Activated CD8-positive, alpha-beta memory T cell treated with anti-CD3 and anti-CD28 coated beads for 4 hours (primary cell): ENCODE data around the gene ANXA11.
"Not testable (repeated sequence)": the region's sequence is repeated elsewhere in the genome, so short reads cannot be mapped to it uniquely, and the experiment has no call there.

ENCODE experiments used
- DNase-seq, 2 donors: peaks; one replicate each; pipeline ENCODE4 v3.0.0-alpha.2; 2020; ENCODE audit warnings: low read depth in 2 of 2

The ANXA11 gene

GRCh38 chr10:80146918-80147317 is 58.4 kb downstream of the ANXA11 start:
- no peak for DNase-seq

- DNase-seq = not testable (repeated sequence)
Measured at GRCh38 chr10:80145406-80146308, 59.7 kb downstream of the ANXA11 start.

DNA sequence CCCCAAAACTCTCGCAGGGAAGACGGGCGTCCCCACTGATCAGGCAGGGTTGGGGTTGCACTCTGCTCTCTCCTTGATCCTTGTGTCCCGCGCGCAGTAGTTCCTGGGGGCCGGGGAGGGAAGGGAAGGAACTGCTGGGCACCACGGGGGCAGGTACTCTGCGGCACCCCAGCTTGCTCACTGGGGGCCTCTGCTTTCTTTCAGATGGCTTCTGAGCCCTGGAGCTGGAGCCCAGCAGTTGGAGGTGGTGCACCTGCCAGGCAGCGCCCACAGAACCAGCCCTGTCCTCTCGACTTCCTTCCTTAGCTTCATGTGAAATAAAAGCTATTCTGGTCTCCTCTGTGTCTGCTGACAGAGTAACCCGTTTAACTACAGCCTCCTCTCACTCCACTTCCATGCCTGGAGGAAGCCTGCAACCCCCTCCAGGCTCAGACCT is 60.6 kb downstream of the ANXA11 start:
- DNase-seq = no peak

GRCh38 chr10:80144067-80144695 is 61.2 kb downstream of the ANXA11 start:
- no peak for DNase-seq

- no peak for DNase-seq
Measured at GRCh38 chr10:80141696-80142460, 63.5 kb downstream of the ANXA11 start.

DNA sequence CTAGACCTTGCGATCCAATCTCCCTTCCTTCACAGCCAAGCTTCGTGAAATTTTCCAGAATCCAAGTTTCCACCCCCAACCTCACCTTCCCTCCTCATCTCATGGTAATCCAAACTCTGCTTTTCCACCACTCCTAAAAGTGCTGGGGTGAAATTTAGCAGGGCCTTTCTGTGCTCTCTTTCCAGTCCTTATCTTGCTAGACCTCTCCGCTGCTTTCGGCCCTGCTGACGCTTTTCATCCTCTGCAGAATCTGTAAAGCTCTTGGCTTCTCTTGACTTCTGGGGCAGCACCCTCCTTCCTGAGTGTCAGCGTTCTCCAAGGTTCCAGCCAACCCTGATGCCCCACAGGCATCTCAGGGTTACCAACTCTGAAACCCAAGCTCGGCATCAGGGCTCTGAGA is 65.1 kb downstream of the ANXA11 start:
- no peak for DNase-seq

GRCh38 chr10:80139265-80139664 is 66.1 kb downstream of the ANXA11 start:
- DNase-seq = no peak

- DNase-seq = no peak
Measured at GRCh38 chr10:80137920-80138319, 67.4 kb downstream of the ANXA11 start.

- no peak for DNase-seq
Measured at GRCh38 chr10:80137031-80137862, 68.1 kb downstream of the ANXA11 start.

GRCh38 chr10:80136134-80136571 is 69.2 kb downstream of the ANXA11 start:
- DNase-seq = no peak

DNA sequence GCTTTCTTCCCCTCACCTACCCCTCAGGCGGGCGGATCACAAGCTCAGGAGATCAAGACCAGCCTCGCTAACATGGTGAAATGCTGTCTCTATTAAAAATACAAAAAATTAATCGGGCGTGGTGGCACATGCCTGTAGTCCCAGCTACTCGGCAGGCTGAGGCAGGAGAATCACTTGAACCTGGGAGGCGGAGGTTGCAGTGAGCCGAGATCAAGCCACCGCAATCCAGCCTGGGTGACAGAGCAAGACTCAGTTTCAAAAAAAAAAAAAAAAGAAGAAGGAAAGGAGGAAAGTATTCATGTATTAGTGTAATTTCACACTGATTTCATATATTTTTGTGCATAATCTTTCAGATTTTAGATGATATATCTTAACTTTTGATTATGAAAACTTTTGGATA is 71.7 kb downstream of the ANXA11 start:
- DNase-seq = not testable (repeated sequence)

DNA sequence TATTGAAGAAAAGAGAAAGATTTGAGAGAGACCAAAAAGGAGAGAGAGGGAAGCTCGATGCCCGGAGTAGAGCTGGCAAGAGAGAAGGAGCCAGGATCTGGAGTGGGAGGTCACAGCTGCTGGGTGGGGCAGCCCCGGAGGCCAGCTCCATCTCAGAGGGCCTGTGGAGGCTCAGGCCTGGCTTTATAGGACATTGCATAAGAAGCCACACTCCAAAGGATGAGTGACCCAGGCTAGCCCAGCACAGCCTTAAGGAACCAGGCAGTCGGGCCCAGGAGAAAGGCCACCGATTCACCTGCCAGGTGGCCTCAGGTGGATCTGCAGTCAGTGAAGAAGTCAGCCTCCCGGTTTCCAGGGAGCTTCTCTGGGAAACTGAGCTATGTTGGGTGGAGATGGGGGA is 72.1 kb downstream of the ANXA11 start:
- no peak for DNase-seq

DNA sequence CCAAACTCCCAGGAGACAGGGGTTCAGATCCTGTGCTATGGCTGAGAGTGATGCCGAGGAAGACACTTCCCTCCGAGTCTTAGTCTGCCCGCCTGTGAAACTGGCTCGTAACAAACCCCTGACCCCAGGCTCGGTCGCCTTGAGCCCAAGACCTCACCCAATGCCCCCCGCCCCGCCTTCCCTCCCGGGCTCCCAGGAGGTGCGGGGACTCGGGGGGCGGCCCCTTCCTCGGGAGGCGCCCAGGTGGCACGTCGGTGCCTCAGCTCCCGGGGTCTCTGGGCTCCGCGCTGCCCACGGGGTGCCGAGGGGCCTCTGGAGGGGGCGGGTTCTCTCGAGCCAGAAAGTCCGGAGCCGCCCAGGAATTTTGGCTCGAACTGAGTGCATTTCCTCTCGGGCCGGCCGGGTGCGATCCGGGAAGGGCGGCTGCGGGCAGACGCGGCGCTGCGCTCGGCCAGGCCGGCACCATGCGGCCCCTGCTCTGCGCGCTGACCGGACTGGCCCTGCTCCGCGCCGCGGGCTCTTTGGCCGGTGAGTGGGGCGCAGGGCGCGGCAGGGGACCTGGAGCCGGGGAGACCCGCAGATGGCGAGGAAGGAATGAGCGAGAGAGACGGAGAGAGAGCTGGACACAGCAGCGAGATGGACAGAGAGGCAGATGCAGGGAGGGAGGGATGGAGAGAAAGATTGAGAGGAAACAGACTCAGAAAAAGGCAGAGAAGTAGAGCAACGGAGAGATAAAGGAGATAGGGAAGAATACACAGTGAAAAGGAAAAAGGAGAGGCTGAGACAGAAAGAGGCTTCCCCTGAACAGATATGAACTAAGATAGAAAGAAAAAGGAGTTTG is 72.8 kb downstream of the ANXA11 start, which contains the start of gene PLAC9:
TSS of gene PLAC9 (plus strand) at position 432 of the 841 bp plus-strand sequence. CDS start at position 465, 33 bp downstream.
- DNase-seq = no peak

DNA sequence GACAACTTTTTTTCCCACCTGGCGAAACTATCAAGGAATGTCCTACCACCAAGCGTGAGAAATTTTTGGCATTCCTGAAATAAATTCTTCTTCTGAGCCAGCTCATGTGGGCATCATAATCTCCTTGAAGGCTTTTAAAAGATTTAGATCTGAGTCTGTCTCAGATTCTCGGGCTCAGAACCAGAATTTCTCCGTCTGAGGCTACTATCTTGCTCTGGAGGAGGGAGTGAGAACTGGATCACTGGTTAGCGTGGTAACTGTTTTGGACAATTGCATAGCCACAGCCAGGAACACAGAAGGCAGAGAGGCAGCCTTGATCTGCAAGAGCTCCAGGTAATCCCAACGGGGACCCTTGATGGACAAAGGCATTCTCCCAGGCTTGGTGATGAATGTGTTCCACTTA is 73.8 kb downstream of the ANXA11 start:
- DNase-seq = no peak

DNA sequence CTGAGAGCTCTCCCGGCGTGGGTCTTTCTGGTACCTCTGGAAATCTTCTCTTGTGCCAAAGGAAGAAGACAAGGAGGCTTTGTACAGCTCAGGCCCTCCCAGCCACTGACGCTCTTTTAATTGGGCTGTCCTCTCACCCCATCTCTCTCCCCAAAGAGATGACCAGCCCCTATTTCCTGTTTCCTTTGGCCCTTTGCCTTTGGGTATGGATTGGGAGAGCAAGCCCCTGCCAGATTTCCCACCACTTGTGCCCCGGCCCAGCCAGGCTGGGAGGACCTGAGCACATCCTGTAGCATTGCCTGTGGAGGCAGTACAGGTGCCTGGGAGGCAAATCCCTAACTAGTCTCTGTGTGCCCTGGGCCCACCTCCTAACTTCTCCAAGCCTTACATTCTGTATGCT is 78.5 kb downstream of the ANXA11 start:
- DNase-seq = no peak

- no peak for DNase-seq
Measured at GRCh38 chr10:80122746-80123145, 82.6 kb downstream of the ANXA11 start.

DNA sequence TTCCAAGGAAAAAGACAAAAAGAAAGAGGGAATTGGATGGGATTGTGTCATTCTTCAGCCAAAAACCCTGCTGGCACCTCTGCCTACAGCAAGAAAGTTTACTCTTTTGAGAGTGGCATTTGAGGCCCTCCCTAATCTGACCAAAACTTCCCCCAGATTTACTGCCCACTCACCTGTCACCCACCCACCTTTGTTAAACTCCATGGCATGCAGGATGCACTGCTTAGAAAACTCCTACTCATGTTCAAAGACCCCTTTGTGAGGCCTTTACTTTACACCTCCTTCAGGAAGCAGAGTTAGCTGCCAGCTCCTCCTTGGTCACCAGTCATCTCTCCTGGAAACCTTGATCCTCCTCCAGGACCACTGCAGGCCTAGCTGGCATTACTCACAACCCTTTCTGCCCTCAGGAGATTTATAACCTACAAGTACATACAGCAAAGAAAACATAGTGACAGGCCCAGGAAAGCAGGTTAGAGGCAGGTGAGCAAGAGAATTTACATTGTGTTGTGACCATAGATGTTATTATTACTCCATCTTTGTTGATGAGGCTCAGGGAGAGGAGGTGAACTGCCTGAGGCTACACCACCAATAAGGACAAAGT is 83.1 kb downstream of the ANXA11 start:
- DNase-seq = no peak

GRCh38 chr10:80118669-80119068 is 86.7 kb downstream of the ANXA11 start:
- no peak for DNase-seq

DNA sequence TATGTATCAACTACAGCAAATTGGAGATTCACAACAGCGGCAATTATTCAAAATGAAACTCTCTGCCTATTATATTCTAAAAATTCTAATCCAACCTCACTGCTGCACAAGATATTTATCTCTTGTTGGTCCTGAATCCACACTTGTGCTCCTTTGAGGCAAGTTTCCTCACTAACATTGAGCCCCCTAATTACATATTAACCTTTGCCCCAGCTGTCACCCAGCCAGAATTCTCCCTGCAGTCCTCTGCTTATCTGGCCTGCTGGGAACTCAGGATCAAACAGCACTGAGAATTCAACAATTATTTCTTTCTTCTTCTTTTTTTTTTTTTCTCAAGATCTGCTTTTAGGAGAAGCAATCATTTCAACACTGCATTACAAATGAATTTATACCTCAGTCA is 94.4 kb downstream of the ANXA11 start:
- no peak for DNase-seq
